TTC549 (cell line): ENCODE measurements around the gene TBL2.
"Not testable (repeated sequence)": the region's sequence is repeated elsewhere in the genome, so short reads cannot be mapped to it uniquely, and the experiment has no call there.

Experiments
- FAIRE-seq: peaks from 2 replicates; lab custom pipeline; 2012; peaks lifted over from hg19 to GRCh38; lab: Jason Lieb, UNC

TBL2 gene

DNA sequence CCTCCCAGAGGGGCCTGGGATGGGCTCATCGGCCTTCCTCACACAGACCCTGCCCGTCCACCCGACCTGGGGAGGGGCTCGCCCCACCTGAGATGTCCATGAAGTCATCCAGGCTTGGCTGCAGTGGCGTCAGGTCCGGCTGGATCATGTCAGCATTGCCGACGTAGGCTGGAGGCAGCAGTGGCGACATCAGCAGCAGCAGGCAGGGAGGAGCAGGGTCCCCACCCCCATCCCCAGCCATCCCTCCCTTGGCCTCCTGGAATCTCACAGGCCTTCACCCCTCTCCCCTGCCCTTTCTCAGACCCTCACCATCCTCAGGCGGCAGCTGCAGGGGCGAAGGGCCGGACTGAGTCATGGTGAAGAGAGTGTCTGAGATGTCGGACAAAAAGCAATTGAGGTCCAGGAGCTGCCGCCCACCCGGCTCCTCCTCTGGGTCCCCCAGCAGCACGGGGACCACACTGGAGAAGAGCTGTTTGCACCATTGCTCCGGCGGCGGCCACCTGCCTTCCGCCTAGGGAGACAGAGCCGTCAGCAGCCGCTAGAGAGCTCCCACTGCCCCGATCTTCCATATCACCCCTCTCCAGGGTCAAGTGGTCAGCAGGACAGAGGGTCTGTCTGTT lies 27.3 kb upstream of the TBL2 start:
- no peak for FAIRE-seq

DNA sequence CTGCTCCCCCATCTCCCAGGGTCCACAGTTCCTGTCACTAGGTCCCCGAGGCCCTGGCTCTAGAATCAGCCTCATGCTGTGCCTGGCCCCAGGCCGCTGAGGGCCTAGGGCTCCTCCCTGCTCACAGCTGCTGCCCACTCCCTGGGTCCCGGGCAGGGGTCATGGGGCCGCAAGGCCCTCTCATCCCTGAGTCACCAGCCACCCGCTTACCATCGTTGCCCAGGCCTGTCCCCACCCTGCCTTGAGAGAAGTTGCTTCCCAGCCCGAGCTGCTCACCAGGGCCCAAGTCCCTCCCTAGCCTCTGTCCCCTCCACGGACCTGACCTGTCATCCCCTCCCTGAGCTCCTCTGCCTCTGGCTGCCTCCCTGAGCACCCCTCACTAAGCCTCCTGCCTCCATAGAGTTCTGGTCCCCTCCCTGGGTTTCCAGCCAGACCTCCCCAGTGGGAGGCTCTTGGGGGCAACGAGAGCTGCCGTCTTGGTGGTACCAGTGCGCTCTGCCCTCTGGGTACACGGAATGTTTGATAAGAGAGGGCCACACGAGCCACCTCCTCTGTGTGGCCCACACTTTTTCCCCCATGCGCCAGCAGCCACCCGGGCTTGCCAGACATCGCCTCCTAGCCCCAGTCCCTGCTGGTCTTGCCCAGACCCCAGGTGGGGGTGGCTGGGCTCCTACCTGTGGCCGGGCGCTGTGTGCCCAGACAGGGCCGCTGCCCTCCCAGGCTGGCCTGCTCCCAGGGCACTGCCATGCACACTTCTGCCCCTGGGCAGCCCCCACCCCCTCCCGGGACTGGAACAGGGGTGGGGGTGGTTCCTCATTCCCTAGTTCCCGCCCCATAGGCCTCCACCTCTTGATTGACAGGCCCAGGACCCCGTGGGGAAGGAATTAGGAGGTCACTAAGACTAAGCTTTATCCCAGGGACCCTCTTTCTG lies 24.6 kb upstream of the TBL2 start:
- FAIRE-seq: no peak

DNA sequence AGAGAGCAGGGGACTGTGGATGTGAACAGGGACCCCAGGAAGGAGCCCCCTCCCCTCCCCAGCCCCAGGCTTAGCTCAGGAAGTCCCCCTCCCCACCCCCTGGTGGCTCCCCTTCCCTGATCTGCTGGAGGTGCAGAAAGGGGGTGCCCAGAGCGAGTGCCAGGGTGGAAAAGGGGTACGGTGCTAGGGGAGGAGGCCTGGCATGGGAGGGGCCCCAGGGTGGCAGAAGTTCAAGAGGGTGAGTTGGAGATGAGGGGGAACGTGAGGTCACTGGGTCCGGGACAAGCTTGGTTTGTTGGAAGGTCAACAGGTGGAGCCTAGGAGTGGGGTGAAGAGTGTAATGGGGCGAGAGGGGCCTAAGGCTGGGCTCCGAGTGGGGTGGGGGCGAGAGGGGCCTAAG lies 21.5 kb upstream of the TBL2 start:
- no peak for FAIRE-seq

DNA sequence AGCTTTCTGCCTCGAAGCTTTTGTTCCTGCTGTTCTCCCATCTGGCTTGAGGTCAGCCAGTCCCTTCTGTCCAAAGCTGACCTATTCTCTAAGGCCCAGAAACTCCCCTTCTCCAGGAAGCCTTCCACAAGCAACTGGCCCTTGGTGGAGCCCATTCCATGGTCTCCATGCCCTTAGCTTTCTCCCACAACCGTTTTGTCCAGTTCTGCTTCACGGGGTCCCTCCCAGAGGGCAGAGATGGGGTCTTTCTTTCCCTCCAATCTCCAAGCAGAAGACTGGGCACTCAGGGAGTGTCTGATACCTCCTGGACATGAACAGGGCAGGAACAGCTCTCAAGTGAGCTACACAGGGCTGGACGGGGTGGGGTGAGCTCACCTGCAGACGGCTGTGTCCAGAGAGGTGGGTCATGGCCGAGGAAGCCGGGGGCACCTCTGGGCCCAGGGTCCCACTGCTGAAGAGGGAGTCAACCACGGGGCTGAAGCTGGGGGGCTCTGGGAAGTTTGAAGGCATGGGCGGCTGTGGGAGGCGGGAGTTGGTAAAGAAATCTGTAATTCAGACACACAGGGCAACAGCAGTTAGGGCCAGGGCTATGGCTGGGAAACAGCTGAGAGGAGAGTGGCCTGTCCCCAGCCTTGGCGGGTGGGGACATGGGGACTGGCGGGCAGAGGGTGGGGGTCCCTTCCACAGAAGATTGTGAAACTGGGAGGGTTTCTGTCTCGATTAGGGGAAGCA lies 20.9 kb upstream of the TBL2 start:
- no peak for FAIRE-seq

DNA sequence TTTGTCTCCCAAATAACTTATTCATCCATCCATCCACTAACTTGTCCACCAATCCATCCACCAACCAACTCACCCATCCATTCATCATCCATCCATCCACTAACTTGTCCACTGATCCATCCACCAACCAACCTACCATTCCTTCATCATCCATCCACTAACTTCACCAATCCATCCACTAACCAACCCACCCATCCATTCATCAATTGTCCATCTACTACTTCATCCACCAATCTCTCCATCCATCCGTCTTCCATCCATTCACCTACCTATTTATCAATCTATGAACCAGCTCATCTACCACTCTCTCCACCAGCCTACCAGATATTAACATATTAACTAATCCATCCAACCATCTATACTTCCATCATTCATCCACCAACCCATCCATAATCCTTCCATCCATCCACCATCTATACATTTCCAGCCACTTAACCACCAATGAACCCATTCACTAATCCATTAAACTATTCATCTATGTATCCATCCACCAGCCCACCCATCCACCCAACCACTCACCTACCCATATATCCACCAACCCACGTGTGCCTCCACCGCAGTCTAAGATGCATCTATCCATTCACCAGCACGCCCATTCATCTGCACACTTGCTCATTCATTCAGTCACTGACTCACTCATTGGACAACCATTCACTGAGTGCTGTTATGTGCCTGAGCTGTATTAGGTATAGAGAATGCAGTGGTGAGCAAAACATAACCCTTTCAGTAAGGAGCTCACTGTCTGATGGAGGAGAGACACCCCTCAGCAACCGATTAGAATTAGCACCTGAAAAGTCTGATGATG lies 19.8 kb upstream of the TBL2 start:
- FAIRE-seq: no peak

DNA sequence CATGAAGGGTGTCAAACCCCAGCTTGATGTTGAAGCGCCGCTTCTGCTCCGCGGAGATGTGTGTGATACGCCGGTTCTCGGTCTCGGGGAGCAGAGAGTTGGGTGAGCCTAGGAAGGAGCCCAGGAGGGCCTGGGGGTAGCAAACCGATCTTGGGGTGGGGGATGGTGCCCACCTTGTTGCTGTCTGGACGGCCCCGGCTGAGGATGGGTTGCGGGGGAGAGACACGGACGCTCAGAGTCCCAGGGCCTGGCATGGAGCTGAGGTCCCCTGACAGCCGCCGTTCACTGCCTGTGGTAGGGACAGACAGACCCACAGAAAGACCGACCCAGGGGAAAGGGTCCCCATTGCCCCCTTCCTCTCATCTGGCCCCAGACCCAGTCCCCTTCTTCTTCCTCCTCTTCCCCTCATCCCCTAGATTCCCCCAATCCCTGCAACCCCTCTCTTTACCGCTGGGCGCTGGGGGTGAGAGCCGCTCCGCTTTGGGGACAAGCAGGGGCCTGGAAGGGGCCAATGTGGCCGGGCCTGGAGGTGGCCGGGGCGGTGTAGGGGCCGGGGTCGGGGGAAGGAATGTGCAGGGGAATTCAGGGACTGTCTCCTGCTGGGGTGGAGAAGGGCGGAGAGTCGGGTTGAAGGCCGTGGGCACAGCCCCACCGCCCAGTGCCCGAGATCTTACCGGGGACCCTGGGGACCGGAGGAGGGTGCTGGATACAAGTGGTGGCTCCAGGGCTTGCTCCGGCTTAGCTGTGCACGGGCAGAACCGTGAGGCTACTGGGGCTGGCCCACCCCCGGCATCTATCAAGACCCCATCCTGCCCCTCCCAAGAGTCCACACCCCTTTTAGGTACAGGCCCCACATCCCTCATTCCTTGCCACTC lies 18.0 kb upstream of the TBL2 start:
- no peak for FAIRE-seq

DNA sequence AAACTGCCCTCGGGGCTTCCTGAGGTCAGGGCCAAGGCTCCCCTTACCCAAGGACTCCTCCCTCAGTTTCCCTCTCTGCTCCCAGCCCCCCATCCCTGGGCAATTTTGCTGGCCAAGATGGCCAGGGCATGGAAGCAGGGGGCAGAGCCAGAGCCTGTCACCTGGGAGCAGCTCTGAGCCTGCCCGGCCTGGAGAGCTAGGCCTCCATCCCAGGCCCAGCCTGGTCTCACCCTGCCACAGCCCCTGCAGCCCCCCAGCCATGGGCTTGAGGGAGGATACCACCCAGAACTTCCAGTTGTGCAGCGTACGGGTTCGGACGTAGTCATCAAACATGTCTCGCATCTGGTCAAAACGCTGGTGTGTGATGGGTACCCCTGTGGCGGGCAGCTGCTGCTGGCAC lies 17.0 kb upstream of the TBL2 start:
- FAIRE-seq: no peak

DNA sequence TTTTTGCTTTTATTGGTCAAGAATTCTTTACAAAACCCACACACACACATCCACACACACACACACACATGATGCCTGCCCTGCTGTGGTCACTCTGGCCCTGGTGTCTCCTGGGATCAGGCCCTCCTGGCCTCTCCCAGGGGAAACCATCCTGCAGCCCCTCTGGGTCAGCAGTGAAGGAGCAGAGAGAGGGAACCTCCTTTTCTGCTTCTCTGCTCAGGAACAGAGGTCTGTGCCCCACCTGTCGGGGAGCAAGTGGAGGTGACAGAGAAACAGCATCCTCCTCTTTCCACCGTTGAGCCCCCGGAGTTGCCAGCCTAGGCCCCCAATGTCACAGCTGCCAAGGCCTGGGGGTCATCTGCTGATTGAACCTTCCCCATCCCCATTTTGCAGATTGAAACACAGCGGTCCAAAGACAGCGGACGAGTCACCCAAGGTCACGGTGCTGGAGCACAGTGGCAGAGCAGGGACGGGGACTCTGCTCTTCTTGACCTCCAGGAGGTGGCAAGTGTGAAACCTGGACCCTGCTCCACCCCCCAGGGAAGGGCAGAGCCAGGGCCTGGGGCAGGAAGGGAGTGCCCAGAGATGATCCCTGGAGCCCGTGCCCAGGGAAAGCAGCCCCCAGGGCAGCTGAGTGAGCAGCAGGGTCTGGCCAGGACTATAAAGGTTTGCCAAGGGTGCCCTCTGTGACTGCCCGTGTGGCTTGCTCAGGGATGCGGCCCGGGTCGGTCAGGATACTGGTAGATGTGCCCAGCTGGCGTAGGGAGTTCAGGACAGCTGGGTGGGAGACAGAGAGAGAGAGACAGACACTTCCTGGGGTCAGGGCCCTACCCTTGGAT lies 15.0 kb upstream of the TBL2 start:
- no peak for FAIRE-seq

DNA sequence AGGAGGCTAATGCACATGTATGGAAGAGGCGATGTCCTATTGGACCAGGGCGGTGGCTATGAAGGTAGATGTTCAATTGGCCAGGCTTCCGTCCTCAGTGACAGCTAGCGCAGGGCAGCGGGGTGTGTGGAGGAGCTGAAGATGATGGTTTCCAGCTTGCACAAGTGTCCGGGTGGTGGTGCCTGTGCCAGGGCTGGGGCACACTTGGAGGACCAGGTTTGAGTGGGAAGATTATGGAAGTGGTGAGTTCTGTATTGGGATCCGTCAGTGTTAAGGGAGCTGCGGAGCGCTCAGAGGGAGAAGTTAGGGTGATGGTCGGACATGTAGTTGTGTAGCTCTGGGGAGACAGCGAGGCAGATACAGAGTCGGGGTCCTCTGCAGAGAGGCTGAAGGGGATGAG lies 8.5 kb upstream of the TBL2 start:
- FAIRE-seq: no peak

DNA sequence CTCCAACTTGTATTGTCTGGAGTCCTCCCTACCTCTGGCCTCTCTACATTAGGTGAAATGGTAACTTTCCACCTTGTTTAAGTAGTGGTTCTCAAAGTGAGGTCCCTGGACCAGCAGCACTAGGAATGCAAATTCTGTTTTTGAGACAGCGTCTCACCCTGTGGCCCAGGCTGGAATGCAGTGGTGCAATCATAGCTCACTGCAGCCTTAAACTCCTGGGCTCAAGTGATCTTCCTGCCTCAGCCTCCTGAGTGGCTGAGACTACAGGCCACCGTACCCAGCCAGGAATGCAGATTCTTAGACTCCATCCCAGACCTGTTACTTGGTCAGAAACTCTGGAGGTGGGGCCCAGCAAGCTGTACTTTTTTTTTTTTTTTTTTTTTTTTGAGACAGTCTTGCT lies 6.8 kb upstream of the TBL2 start:
- no peak for FAIRE-seq

DNA sequence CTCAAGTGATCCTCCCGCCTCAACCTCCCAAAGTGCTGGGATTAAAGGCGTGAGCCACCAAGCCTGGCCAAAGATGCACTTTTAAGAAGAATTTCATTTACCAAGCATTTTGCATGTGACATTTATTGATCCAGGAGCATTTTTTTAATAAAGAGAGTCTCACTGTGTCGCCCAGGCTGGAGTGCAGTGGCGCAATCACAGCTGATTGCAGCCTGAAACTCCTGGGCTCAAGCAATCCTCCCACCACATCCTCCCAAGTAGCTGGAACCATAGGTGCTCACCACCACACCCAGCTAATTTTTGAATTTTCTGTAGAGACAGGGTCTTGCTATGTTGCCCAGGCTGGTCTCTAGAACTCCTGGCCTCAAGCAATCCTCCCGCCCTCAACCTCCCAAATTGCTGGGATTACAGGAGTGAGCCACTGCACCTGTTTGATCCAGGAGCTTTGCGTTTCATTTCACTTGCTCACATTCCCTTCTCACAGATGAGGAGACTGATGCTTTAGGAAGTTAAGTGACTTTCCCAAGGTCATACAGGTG lies 4.4 kb upstream of the TBL2 start:
- no peak for FAIRE-seq

DNA sequence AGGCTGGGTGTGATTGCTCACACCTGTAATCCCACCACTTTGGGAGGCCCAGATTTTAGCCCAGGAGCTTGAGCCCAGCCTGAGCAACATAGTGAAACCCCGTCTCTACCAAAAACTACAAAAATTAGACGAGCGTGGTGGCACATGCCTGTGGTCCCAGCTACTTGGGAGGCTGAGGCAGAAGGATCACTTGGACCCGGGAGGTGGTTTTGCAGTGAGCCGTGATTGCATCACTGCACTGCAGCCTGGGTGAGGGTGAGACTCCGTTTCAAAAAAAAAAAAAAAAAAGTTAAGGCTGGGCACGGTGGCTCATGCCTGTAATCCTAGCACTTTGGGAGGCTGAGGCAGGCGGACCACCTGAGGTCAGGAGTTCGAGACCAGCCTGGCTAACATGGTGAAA lies 2.6 kb upstream of the TBL2 start:
- not testable (repeated sequence) for FAIRE-seq

DNA sequence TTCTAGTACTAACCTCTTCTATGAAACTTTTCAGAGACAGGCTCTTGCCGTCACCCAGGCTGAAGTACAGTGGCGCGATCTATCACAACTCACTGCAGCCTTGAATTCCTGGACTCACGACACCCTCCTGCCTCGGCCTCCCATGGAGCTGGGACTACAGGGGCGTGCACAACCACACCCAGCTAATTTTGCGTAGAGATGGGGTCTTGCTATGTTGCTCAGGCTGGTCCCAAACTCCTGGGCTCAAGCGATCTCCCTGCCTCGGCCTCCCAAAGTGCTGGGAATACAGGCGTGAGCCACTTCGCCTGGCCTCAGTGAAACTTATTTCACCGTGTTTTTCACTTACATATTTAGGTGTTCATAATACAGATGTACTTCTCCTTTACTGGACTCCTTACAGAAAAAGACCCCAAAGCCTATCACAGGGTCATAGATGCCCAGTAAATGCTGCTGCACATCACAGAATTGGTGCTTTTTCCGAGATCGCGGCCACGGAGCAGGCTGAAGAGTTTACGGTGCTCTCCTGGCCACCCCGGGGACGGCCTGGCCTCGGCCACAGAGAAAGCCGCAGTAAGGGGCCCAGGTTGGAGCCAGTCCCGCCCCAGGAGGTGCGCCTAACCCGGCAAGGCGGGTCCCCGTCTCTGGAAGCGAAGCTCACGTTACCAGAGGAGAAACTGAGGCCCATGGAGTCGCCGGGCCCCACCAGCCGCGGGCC lies 595 bp downstream of the TBL2 start:
- FAIRE-seq: no peak

DNA sequence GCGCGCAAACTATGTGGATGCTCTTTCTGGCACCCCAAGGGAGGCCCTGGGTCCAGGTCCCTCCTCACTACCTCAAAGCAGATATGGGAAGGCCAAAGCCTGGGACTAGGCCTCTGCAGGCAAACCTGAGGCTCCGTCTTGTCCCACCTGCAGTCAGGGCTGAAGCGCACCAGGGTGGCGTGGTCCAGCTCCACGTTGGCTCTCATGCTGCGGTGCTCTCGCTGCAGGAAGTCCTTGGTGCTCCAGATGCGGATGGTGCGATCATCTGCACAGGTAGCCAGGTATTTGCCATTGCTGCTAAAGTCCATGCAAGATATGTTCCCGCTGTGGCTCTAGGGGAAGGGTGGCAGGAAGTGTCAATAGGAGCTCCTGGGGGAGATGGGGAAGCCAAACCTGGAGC lies 4.6 kb downstream of the TBL2 start:
- FAIRE-seq: no peak

DNA sequence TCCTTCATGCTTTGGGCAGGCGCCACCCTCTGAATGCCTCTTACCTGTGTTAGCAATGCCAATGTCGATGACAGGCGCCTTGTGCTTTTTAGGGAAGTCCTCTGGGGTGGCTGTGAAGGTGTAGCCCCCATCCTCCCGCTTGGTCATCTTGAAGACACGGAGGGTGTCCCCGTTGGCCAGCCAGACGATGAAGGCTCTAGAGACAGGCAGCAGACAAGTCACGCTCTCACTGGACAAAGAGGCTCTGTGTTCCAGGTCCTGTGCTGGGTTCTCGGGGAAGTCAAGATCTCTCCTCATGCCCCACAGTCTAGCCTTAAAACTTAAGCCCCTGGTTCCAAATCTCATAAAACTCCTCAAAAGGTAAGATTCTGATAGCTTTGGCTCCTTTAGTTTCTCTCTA lies 5.1 kb downstream of the TBL2 start:
- no peak for FAIRE-seq

DNA sequence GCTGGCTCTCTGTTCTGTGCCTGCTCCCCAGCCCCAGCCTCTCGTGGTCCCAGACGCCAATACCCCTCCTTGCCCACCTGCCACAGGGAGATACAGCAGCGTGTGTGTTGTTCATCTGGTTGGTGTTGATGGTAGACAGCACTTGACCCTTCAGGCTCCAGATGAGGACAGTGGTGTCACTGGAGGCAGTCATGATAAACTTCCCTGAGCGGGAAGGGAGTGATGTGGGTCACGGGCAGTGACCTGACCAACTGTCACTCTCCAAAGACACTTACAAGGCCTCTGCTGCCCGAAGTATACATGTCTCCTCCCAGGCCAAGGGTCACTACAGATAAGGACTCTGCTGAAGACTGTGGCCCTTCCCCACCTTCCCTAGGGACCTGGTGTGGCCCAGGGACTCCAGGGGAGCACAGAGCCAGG lies 5.6 kb downstream of the TBL2 start:
- no peak for FAIRE-seq

DNA sequence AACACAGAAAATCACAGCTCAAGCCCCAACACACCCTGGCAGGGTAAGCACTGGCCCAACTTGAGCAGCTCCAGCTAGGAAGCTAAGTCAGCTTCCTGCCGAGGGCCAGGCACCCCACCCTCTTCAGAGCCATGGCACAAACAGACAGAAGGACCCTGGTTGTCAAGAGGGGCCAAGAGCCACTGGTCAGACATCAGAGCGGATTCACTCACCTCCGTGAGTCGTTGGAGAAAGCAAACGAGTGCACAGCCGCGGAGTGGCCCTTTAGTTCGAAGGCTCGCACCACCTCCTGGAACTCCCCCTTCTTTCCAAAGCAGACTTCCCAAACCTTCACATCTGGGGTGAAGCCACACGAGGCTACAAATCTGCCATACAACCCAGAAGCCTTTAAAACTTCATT lies 7.4 kb downstream of the TBL2 start:
- no peak for FAIRE-seq

DNA sequence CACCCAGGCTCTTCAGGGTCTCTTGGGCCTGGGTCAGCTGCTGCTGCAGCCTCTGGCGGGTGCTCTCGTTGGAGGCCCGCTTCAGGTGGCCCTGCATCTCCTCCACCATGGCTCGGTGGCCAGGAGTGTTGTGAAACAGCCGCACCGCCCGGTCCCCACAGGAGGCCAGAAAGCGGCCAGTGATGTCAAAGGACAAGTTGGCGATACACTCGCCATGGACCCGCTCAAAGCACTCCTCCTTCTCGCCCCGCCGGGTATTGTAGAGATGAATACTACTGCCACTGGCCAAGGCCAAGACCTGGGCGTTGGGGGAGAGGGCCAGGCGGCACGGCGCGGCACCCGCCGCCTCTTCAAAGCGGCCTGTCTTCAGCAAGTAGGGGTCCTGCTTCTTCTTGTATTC lies 7.9 kb downstream of the TBL2 start:
- FAIRE-seq: no peak

DNA sequence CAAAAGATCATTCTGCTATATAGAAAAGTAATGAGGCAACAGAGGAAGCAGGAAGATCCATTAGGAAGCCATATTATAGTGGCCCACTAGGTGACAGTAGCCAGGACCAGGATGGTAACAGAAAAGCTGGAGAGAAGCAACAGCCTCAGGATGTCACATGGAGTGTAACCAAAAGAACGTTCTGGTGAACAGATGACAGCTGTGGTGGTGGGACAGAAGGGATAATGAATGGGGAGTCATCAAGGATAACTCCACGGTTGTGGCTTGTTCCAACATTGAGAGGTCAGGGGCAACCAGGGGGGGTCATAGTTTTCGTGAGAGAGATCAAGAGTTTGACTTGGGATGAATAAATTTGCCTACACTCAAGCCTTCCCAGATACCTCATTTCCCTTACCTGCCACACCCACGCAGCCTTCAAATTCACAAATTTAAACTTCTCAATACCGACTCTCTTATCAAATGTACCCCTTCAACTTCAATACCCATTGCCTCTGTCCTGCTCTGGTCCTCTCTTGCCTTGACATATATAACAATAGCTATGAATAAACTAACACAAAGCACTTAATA lies 9.3 kb downstream of the TBL2 start:
- FAIRE-seq: no peak
